ENCODE data around the gene OR2A12.

OR2A12 gene

DNA sequence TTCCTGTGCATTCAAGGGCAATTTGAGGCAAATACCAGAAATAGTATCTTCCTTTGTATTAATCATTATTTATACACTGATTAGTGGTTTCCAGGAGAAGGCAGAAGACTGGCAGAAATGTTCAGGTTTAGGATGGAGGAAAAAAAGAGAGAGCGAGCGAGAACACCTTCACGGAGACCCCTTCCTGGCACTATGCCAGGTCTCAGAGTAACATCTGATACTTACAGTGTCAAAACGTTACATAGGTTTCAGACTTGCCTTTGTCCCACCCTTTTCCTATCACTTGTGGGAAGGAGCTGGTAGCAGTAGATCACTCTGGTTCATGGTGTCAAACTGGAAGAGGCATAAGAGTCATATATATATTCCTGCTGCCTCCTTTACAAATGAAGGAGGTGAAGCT, 652 bp downstream of the OR2A12 start:
- TF ChIP-seq, protein P1, sequence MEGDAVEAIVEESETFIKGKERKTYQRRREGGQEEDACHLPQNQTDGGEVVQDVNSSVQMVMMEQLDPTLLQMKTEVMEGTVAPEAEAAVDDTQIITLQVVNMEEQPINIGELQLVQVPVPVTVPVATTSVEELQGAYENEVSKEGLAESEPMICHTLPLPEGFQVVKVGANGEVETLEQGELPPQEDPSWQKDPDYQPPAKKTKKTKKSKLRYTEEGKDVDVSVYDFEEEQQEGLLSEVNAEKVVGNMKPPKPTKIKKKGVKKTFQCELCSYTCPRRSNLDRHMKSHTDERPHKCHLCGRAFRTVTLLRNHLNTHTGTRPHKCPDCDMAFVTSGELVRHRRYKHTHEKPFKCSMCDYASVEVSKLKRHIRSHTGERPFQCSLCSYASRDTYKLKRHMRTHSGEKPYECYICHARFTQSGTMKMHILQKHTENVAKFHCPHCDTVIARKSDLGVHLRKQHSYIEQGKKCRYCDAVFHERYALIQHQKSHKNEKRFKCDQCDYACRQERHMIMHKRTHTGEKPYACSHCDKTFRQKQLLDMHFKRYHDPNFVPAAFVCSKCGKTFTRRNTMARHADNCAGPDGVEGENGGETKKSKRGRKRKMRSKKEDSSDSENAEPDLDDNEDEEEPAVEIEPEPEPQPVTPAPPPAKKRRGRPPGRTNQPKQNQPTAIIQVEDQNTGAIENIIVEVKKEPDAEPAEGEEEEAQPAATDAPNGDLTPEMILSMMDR (IDR thresholded peaks at IDR 0.05; ENCODE audit: control insufficient read depth, insufficient read depth, low read depth, low read length, missing control alignments) = no peak
- H3K4me3 ChIP-seq (ENCODE audit: control insufficient read depth, low read depth, low read length) = no peak overlapping the region

DNA sequence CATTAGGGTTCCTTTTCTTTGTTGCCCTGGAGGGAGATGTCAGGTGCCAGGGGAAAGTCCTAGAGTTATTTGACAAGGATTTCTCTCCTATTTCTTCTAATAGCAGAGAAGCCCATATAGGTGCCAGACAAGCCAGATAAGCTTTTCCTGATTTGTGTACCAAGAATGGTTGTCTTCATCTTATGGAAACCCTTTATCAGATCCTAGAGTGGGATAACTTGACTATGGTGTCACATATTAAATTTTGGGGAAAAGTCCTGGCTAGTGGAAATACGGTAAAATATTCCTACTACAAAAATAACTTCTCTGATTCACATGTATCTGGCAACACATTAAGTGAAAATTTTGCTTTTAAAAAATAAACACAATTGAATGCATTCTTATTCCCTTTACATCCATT, 1.2 kb downstream of the OR2A12 start:
- H3K4me3 ChIP-seq (ENCODE audit: control insufficient read depth, low read depth, low read length) = no peak overlapping the region
- DNase-seq (ENCODE audit: low read depth) = no peak
- TF ChIP-seq, protein P1 (IDR thresholded peaks at IDR 0.05; ENCODE audit: control insufficient read depth, insufficient read depth, low read depth, low read length, missing control alignments) = no peak

More for the DNA sequence above, 652 bp downstream of the OR2A12 start:
- no peak for DNase-seq (ENCODE audit: low read depth)

DNA sequence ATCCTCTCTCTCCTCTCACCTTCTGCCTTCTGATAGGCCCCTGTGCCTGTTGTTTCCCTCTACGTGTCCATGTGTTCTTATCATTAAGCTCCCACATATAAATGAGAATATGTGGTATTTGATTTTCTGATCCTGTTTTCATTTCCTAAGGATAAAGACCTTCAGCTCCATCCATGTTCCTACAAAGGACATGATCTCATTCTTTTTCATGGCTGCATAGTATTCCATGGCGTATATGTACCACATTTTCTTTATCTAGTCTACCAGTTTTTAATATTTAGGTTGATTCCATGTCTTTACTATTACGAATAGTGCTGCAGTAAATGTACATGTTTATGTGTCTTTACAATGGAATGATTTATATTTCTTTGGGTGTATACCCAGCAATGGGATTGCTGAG, 4.6 kb downstream of the OR2A12 start:
- H3K4me3 ChIP-seq (ENCODE audit: control insufficient read depth, low read depth, low read length) = no peak overlapping the region
- TF ChIP-seq, protein P1 (IDR thresholded peaks at IDR 0.05; ENCODE audit: control insufficient read depth, insufficient read depth, low read depth, low read length, missing control alignments) = no peak
- DNase-seq (ENCODE audit: low read depth) = no peak

DNA sequence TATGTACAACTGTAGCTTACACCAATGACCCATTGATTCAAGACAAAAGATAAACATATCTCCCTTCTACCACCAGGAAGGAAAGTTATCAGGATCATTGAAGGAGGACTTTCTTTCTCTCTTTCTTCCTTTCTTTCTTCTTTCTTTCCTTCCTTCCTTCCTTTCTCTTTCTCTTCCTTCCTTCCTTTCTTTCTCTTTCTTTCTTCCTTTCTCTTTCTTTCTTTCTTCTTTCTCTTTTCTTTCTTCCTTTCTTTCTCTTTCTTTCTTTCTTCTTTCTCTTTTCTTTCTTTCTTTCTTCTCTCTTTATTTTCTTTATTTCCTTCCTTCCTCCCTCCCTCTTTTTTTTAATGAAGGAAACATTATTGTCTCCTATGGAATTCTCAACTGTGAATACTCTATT, 12.7 kb downstream of the OR2A12 start:
- no peak overlapping the region for H3K4me3 ChIP-seq (ENCODE audit: control insufficient read depth, low read depth, low read length)
- DNase-seq (ENCODE audit: low read depth) = no peak
- TF ChIP-seq, protein P1 (IDR thresholded peaks at IDR 0.05; ENCODE audit: control insufficient read depth, insufficient read depth, low read depth, low read length, missing control alignments) = no peak

DNA sequence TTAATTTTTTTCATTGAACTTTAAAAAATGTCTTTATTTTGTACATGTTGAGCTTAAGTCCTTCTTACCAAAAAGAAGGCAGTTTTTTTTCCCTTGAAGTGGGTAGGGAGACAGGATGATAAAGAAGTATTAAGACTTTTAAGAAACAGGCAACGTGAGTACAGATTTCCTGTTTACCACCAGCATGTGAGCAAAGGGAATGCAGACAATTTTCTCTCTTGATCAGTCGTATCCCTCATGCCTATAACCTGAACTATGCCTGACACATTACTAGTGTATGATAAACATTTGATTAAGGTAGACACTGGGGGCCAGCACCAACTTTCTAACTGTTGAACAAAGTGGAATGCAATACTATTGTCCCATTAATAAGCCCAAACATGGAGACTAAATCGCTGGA, 14.5 kb downstream of the OR2A12 start:
- no peak overlapping the region for H3K4me3 ChIP-seq (ENCODE audit: control insufficient read depth, low read depth, low read length)
- TF ChIP-seq, protein P1 (IDR thresholded peaks at IDR 0.05; ENCODE audit: control insufficient read depth, insufficient read depth, low read depth, low read length, missing control alignments) = no peak
- DNase-seq (ENCODE audit: low read depth) = no peak

DNA sequence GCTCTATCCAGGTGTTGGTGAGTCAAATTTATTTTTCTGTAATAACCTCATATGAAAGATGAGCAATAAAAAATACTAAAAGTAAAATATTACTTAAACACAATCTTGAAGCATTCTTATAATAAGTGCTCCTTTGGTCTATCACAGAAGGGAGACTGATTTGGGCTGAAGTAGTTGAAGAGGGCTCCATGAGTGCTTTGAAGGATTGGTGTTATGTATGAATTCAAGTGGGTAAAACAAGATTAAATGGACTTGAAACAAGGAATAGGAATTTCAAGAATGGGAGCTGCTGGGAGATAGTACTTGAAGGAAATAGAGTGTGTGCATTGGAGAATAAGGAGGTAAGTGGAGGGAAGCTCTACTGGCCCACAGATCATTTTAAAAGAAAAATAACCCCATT, 16.0 kb downstream of the OR2A12 start:
- TF ChIP-seq, protein P1 (IDR thresholded peaks at IDR 0.05; ENCODE audit: control insufficient read depth, insufficient read depth, low read depth, low read length, missing control alignments) = no peak
- no peak overlapping the region for H3K4me3 ChIP-seq (ENCODE audit: control insufficient read depth, low read depth, low read length)
- DNase-seq (ENCODE audit: low read depth) = no peak

DNA sequence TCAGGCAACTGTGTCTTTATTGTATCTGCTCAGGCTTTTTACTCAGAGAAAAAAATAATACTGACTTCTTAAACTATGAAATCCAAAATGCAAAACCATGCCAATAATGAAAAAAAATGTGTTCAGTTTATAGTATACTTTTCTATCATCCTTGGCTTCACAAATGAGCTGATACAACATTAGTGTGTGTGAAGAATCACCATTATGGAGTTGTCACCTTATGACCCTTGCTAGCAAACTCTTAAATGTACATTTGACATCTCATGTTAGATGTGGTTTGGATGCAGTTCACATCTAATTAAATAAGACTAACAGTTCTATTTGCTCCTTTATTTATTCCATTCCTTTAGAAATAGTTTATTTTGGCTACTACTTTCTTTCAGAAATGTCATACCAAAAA, 19.1 kb downstream of the OR2A12 start:
- DNase-seq (ENCODE audit: low read depth) = no peak
- TF ChIP-seq, protein P1 (IDR thresholded peaks at IDR 0.05; ENCODE audit: control insufficient read depth, insufficient read depth, low read depth, low read length, missing control alignments) = no peak
- no peak overlapping the region for H3K4me3 ChIP-seq (ENCODE audit: control insufficient read depth, low read depth, low read length)
